Measurements from ENCODE around the gene ANXA6.

Gene ANXA6

GRCh38 chr5:151078490-151079262, 78.9 kb downstream of the ANXA6 start:
- no peak for DNase-seq

- no peak for DNase-seq
Measured at GRCh38 chr5:151077967-151078366, 79.6 kb downstream of the ANXA6 start.

- no peak for DNase-seq
Measured at GRCh38 chr5:151077419-151077818, 80.2 kb downstream of the ANXA6 start.

DNA sequence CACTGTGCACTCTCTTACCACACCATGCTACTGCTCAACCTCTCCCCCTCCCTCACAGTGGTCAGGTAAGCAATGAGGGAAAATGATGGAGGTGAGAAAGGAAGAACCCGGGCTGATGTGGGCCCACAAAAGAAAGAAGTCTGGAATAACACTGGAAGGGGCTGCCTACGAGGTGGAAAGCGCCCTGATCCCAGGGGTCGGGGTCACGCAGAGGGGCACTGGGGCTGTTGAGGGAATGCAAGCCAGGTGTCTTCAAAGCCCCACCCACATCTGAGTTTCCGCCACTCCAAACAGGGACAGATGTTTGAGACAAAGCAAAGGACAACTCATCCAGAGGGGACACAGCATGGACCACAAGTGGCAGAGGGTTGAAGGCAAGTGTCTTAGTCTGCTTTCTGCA, 81.0 kb downstream of the ANXA6 start:
- no peak for DNase-seq

GRCh38 chr5:151075698-151076331, 81.8 kb downstream of the ANXA6 start:
- no peak for DNase-seq

DNA sequence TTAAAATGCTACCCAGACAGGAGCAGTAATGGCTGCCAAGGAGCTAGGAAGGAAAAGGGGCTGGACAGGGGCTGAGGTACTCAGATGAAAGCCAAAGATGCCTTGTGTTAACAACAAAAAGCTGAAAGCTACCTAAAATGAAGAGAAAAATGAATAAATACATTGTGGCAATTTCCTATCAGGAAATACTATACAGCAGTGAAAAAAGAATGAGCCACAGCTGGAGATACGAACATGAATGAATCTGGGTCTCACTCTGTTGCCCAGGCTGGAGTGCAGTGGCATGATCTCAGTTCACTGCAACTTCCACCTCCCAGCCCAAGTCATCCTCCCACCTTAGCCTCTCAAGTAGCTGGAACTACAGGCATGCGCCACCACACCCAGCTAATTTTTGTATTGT, 83.0 kb downstream of the ANXA6 start:
- DNase-seq: no peak

GRCh38 chr5:151073280-151073679, 84.3 kb downstream of the ANXA6 start:
- no peak for DNase-seq

- DNase-seq: no peak
Measured at GRCh38 chr5:151072630-151073025, 85.0 kb downstream of the ANXA6 start.

DNA sequence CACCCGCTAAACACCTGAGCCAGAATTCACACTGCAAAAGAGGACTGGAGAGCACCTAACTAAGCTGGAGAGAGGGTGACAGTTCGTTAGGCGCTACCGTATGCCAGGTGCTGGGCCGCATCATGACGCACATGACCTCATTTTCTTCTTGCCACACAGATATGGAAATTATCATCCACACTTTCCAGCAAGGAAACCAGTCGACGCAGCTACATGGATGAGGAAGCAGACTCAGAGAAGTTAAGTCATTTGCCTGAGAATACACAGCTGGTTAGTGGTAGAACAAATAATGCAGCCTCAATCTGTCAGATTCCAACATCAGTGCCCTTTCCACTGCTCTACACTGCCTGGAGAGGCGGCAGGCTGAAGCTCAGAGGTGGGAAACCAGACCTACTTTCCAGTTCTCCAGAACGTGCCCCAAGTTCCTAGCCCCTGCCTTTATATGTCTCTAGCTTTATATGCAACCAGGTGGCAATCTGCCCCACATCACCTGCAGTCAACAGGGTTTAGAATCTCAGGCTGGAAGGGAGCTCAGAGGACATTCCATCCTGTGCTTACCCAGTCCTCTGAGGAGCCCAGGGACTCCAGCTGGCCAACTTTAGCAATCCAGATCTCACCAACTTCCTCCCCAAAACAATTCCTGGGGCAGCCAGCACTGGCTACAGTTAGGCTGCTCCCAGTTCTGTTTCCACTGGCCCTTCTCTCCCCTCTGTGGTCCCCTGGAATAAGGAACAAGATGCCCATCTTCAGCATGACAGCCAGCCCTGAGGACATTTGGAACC, 85.5 kb downstream of the ANXA6 start:
- DNase-seq: no peak

DNA sequence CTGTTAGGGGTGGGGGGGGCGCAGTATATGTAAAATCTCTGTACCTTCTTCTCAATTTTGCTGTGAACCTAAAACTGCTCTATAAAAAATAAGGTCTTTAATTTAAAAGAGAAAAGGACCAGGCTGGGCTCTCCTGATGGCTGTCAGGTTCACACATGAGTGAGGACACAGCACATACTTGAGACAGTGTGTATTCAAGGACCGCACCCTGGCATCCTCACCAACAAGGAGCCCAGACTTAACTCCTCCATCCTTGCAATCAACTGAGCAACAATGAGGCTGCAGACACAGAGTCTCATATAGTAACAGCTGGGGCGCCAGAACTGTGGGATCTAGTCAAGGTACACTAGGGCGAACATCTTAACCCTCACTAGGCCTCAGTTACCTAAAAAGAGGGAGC, 86.6 kb downstream of the ANXA6 start:
- DNase-seq: no peak

GRCh38 chr5:151070449-151070848, 87.1 kb downstream of the ANXA6 start:
- DNase-seq: no peak

DNA sequence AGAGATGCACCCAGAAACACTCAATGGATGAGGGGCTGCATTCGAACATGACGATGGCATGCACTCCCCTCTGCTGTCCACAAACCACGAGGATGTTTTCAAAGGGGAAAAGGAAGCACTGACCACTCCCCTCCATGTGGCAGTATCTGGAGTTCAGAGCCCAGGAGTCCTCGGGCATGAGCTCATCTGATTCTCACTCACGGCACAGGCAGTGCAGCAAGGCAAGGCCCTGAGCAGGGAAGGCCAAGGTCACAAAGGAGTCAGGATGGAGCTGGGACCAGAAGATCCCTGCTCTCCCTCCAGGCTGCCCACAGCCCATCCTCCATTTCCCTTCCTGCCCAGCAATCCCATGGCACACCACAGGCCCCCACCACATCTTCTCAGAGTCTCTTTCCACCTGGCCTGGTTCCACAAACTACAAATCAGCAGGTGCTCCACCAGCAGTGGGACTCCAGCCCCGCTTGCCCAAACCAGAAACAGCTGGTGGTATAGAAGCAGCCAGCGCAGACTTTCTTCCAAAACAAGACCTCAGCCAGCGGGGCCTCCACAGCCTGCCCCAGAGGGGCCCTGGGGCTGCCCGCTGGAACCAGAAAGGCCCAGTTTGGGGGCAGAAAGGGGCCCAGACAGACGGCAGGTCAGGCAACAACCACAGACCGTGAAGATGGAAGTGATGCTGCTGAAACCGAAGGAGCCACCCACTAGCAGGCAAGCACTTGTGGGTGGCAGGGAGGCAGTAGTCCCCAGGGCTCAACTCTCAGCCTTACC, 89.0 kb downstream of the ANXA6 start:
- no peak for DNase-seq

GRCh38 chr5:151067632-151068432, 89.7 kb downstream of the ANXA6 start:
- no peak for DNase-seq

DNA sequence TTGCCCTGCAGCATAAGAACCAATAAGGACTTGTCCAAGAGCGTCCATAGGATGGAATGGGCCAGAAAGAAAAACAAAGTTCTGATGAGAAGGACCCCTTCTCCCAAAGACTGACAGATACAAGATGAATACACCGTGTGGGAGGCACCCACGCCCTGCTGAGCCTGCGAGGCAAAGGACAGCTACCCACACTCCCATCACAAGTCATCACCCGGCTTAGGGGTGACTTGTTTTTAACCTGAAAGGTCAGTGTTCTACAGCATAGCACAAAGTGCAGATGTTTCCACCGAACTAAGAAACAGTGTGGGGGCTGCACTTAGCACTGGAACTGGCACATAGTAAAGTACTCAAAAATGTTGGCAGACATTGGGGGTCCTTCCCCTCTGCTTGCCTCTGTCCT, 90.7 kb downstream of the ANXA6 start:
- no peak for DNase-seq

DNA sequence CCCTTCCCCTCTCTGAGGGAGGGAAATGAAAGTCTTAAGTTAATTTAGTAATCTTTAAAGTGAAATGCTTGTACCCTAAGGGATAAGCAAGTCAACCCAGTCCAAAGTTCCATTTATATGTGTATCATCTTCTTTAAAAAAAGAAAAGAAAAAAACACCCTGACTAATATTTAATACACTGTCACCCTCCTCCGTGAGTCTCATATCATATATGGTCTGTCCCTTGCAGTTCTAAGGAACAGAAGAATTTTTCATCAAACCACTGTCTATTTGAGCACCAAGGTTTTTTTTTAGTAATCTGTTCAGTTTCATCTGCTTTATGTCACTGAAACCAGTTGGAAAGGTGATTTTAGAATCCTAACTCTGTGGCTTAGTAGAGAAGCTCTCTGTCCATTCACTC, 92.0 kb downstream of the ANXA6 start:
- no peak for DNase-seq

GRCh38 chr5:151064916-151065499, 92.6 kb downstream of the ANXA6 start:
- DNase-seq: no peak

GRCh38 chr5:151063142-151063989, 94.2 kb downstream of the ANXA6 start:
- DNase-seq: no peak

DNA sequence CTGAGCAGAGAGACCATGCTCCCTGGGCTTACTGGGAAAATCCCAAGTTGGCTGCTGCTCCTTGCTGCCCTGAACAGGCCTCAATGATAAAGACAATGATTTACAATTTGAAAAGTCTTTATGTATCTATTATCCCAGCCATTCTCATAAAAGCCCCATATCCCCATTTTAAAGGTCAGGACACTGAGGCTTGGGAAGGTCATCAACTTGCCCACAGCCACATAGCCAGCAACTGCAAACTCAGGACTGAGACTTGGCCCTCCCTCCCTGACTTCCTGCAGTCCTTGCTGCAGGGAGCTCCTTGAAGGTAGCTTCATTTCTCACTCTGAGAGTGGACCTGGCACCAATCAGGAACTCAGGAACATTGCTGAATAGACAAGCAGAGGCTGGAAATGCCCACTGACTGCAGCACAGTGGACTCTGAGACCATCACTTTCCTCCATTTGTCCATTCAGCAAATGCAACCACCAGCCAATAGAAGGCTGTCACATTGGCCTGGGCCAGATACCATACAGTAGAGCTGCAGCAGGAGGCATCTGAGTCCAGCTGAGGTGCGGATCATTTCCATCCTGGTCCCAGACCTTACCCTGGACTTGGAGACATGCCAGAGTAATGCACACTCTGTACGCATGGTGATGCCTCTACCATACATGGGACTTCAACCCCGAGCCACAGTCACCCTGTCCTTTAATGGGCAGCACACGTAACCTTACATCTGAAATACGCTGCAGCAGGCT, 95.0 kb downstream of the ANXA6 start:
- no peak for DNase-seq

DNA sequence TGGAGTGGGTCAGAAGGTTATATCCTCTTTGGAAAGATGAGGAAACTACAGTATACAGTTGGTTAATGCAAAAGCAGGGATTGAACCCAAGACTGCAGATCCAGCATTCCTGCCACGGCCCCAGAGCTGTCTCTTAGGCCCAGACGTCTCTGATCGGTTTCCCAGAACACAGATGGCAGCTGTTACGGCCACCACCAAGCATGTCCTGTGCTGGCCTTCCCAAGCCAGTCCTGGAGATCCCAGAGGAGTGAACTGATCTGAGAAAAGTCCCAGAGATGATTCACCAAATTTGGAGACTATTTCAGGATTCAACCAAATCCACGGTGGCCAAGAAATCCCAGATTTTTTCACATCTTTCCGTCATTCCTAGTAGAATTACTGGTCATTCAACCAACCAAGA, 96.8 kb downstream of the ANXA6 start:
- DNase-seq: no peak

DNA sequence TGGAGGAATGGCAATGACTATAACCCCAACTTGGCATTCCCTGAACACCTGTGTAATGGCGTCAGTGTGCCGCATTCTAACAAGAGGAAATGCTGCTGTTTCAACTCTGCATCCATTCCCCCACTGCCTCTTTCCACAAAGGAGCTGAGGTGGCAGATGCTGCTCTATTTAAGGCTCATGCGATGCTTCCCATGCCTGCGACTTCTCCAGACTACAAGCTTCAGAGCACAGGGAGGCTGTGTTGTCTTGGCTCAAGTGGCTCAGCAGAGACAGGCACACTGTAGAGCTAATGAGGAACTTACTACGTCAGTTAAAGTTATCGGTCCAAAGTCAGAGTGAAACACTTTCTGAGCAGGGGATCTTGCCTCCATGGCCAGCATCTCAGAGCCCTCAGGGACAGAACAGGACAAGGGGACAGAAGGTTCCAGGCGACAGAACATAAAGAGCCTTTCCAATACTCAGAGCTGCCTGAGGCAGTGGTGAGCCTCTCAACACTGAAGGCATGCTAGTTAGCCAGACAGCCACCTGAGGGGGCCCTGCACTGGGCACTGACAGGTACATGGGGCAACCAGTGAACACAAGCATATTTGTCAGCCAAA, 98.6 kb downstream of the ANXA6 start:
- no peak for DNase-seq

All from NCI-H1930 (cell line).